Right cardiac atrium (tissue), 5 donors: ENCODE measurements around the gene TDRD9. TPM values are rescaled to one million over a fixed set of nuclear protein-coding genes. Genes with fewer than 3 reads are reported as not detected.

Experiments used
- ATAC-seq, 2 donors: fragments of 200-7000 bp; cut with Tn5 transposase; one replicate each; pipeline versions ENCODE4 v1.8.0 to v1.9.1; 2020; ENCODE audit warnings: moderate library complexity in 2 of 2, mild to moderate bottlenecking in 1 of 2
- DNase-seq, 3 donors: peaks; one replicate each; pipeline ENCODE4 v3.0.0-alpha.2; 2020
- H3K27ac ChIP-seq: one replicate; pipeline ENCODE4 v1.5.1; 2013; ENCODE audit warnings: mild to moderate bottlenecking, low read length, control low read depth, moderate library complexity
- H3K27me3 ChIP-seq: one replicate; pipeline ENCODE4 v1.6.1; 2013; ENCODE audit not compliant: control insufficient read depth, insufficient read depth
- H3K4me1 ChIP-seq: one replicate; pipeline ENCODE4 v1.6.1; 2013; ENCODE audit warnings: low read length; ENCODE audit not compliant: control insufficient read depth, insufficient read depth
- H3K4me3 ChIP-seq: one replicate; pipeline ENCODE4 v1.5.1; 2013; ENCODE audit warnings: low read length, control low read depth
- H3K9me3 ChIP-seq: one replicate; pipeline ENCODE4 v1.6.1; 2013; ENCODE audit warnings: low read length; ENCODE audit not compliant: control insufficient read depth
- WGBS: extraction: QIAGEN DNeasy Blood & Tissue Kit; methylation state at CpG from one replicate; pipeline ENCODE4 v1.1.7; 2013; 5-methylcytosine and 5-hydroxymethylcytosine counted together
- intact Hi-C, 4 donors: fragments of 100-400 bp; cut with DNase I; formaldehyde crosslinking; loops; one replicate each; pipeline versions ENCODE4 v1.11.0 to v1.14.0; 2022 to 2023
- polyA plus RNA-seq: library from polyadenylated mRNA; stranded (reverse); fragments of 200-250 nt; gene quantifications from one replicate; pipeline ENCODE4 v1.2.3, GENCODE V29; 2013
- total RNA-seq, 4 donors: library from RNA; stranded (reverse); fragmentation: NEBNext Ultra II Directional; extraction: Animal tissue kit (Norgen Biotek cat#: 25700); gene quantifications; one replicate each; pipeline ENCODE4 v1.2.1, GENCODE V29; 2021
- donor health status: healthy with polysubstance abuse.
- donor health status: DM: no; HTN: yes; CAD: no.
- donor health status: DM: no; HTN: no; CAD: no.
- donor health status: DM: no; HTN: yes; CAD: no; lungs with severe emphysema.
- donor health status: DM: yes; HTN: yes; CAD: no.

TDRD9 gene
- total and polyA plus RNA-seq, 5 donors, result 8.3 to 20.2 (median 10.7) TPM

- ATAC-seq, result no peak
- intact Hi-C loops, result no loop called here
These were observed 86.5 kb downstream of the TDRD9 start for GRCh38 chr14:104014764-104015163.

GRCh38 chr14:104016873-104017650 lies 88.8 kb downstream of the TDRD9 start:
- no peaks in the 10 kb centered on the region for H3K4me1 ChIP-seq
- no peak for DNase-seq
- no peak overlapping the region for H3K27ac ChIP-seq
- no peak overlapping the region for H3K4me3 ChIP-seq
- H3K9me3 ChIP-seq, result no peaks in the 10 kb centered on the region
- ATAC-seq, result no peak
- 75% methylated on average over 11 of the region's 11 CpGs for WGBS
- intact Hi-C loops, result no loop called here
- no peaks in the 10 kb centered on the region for H3K27me3 ChIP-seq

More at GRCh38 chr14:104014764-104015163, 86.5 kb downstream of the TDRD9 start:
- no peak overlapping the region for H3K27ac ChIP-seq
- DNase-seq, result no peak
- no peaks in the 10 kb centered on the region for H3K27me3 ChIP-seq
- no peaks in the 10 kb centered on the region for H3K9me3 ChIP-seq
- WGBS, result 89% methylated on average over 5 of the region's 5 CpGs
- H3K4me1 ChIP-seq, result no peaks in the 10 kb centered on the region
- H3K4me3 ChIP-seq, result no peak overlapping the region

- WGBS, result 99% methylated on average over 1 of the region's 1 CpG
- no peak for ATAC-seq
- intact Hi-C loops, result no loop called here
These were observed 90.8 kb downstream of the TDRD9 start for GRCh38 chr14:104019029-104019428.

GRCh38 chr14:104019806-104020205 lies 91.5 kb downstream of the TDRD9 start:
- no peaks in the 10 kb centered on the region for H3K27me3 ChIP-seq
- intact Hi-C loops, result no loop called here
- DNase-seq, result no peak
- no peak overlapping the region for H3K27ac ChIP-seq
- no peak overlapping the region for H3K4me3 ChIP-seq
- no peaks in the 10 kb centered on the region for H3K9me3 ChIP-seq
- no peak for ATAC-seq
- 73% methylated on average over 7 of the region's 7 CpGs for WGBS
- H3K4me1 ChIP-seq, result no peaks in the 10 kb centered on the region

More at GRCh38 chr14:104019029-104019428, 90.8 kb downstream of the TDRD9 start:
- H3K27ac ChIP-seq, result no peak overlapping the region
- no peaks in the 10 kb centered on the region for H3K27me3 ChIP-seq
- no peaks in the 10 kb centered on the region for H3K9me3 ChIP-seq
- no peak overlapping the region for H3K4me3 ChIP-seq
- no peak for DNase-seq
- no peaks in the 10 kb centered on the region for H3K4me1 ChIP-seq

GRCh38 chr14:104020471-104020870 lies 92.2 kb downstream of the TDRD9 start:
- DNase-seq (no peak), ATAC-seq (no peak)
- intact Hi-C loops, result no loop called here
- WGBS, result 85% methylated on average over 9 of the region's 9 CpGs
- Histone ChIP-seq H3K4me3 (no peak overlapping the region), H3K4me1 (no peaks in the 10 kb centered on the region), H3K9me3 (no peaks in the 10 kb centered on the region), H3K27ac (no peak overlapping the region), H3K27me3 (no peaks in the 10 kb centered on the region)

- no peaks in the 10 kb centered on the region for H3K27me3 ChIP-seq
- WGBS, result 73% methylated on average over 2 of the region's 2 CpGs
- intact Hi-C loops, result no loop called here
- DNase-seq (no peak), ATAC-seq (peak in 1 of 2 donors; percentile 36)
- H3K9me3 ChIP-seq, result no peaks in the 10 kb centered on the region
- no peak overlapping the region for H3K27ac ChIP-seq
- no peaks in the 10 kb centered on the region for H3K4me1 ChIP-seq
- H3K4me3 ChIP-seq, result no peak overlapping the region
These were observed 95.2 kb downstream of the TDRD9 start for GRCh38 chr14:104023325-104024055.

GRCh38 chr14:104025534-104025933 lies 97.3 kb downstream of the TDRD9 start:
- Histone ChIP-seq H3K27ac (no peak overlapping the region), H3K4me3 (no peak overlapping the region), H3K9me3 (no peaks in the 10 kb centered on the region), H3K4me1 (no peaks in the 10 kb centered on the region), H3K27me3 (no peaks in the 10 kb centered on the region)
- no peak for ATAC-seq
- DNase-seq, result no peak
- intact Hi-C loops, result no loop called here
- WGBS, result 74% methylated on average over 3 of the region's 3 CpGs

GRCh38 chr14:104026024-104026423 lies 97.8 kb downstream of the TDRD9 start:
- ATAC-seq (no peak), DNase-seq (no peak)
- Histone ChIP-seq H3K4me3 (no peak overlapping the region), H3K27ac (no peak overlapping the region), H3K4me1 (no peaks in the 10 kb centered on the region), H3K9me3 (no peaks in the 10 kb centered on the region), H3K27me3 (no peaks in the 10 kb centered on the region)
- 65% methylated on average over 1 of the region's 1 CpG for WGBS
- intact Hi-C loops, result no loop called here

GRCh38 chr14:104030958-104031357 lies 102.7 kb downstream of the TDRD9 start:
- no peak overlapping the region for H3K4me3 ChIP-seq
- ATAC-seq, result no peak
- H3K27ac ChIP-seq, result no peak overlapping the region
- H3K27me3 ChIP-seq, result no peaks in the 10 kb centered on the region
- H3K4me1 ChIP-seq, result no peaks in the 10 kb centered on the region
- 43% methylated on average over 3 of the region's 3 CpGs for WGBS
- no peak for DNase-seq
- intact Hi-C loops, result no loop called here
- no peaks in the 10 kb centered on the region for H3K9me3 ChIP-seq

GRCh38 chr14:104031384-104031783 lies 103.1 kb downstream of the TDRD9 start:
- Histone ChIP-seq H3K27me3 (no peaks in the 10 kb centered on the region), H3K27ac (no peak overlapping the region), H3K4me1 (no peaks in the 10 kb centered on the region), H3K4me3 (no peak overlapping the region), H3K9me3 (no peaks in the 10 kb centered on the region)
- intact Hi-C loops, result no loop called here
- DNase-seq (no peak), ATAC-seq (peak; percentile 29 to 64)
- 48% methylated on average over 5 of the region's 5 CpGs for WGBS

- no peaks in the 10 kb centered on the region for H3K27me3 ChIP-seq
- H3K27ac ChIP-seq, result no peak overlapping the region
- H3K4me1 ChIP-seq, result peaks cover 2% of the 10 kb centered on the region
- H3K4me3 ChIP-seq, result no peak overlapping the region
- no peak for ATAC-seq
- intact Hi-C loops, result no loop called here
- DNase-seq, result no peak
- H3K9me3 ChIP-seq, result no peaks in the 10 kb centered on the region
- 66% methylated on average over 12 of the region's 12 CpGs for WGBS
These were observed 106.9 kb downstream of the TDRD9 start for GRCh38 chr14:104034976-104035699.
